Measurements from ENCODE around the gene MEIS1.

DNA sequence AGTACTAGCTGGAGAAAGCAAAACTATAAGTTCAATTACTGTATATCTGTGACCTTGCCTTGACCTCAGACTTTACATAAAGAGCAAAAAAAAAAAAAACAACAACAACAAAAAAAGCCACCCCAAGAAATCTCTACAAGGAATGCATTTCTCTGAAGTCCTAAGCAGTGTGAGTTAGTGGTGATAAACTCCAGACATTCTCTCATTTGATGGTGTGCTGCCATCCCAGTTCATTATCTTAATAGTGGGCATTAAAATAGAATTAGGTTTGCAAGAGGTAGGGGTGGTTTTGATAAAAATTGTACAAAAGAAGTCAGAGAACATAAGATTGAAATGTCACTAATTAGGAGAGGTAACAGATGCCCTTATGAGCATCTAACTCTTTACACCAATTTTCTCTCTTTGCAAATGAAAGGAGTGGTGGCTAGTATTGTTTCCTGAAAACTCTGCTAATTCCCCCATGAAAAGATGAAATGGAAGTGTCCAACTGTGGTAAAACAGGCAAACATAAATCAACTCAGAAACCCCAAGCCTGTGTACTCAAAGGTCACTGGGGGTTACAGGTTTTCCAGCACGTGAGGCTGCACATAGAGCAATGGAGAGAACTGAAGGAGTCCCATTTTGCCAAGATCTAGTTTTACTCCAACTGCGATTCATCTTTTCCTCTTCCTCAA is 131.9 kb downstream of the MEIS1 start:
- TF ChIP-seq, protein P1, sequence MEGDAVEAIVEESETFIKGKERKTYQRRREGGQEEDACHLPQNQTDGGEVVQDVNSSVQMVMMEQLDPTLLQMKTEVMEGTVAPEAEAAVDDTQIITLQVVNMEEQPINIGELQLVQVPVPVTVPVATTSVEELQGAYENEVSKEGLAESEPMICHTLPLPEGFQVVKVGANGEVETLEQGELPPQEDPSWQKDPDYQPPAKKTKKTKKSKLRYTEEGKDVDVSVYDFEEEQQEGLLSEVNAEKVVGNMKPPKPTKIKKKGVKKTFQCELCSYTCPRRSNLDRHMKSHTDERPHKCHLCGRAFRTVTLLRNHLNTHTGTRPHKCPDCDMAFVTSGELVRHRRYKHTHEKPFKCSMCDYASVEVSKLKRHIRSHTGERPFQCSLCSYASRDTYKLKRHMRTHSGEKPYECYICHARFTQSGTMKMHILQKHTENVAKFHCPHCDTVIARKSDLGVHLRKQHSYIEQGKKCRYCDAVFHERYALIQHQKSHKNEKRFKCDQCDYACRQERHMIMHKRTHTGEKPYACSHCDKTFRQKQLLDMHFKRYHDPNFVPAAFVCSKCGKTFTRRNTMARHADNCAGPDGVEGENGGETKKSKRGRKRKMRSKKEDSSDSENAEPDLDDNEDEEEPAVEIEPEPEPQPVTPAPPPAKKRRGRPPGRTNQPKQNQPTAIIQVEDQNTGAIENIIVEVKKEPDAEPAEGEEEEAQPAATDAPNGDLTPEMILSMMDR (IDR thresholded peaks at IDR 0.05; ENCODE audit: low read depth, low read length, poor library complexity, severe bottlenecking): no peak
- TF ChIP-seq EZH2phosphoT487 (IDR thresholded peaks at IDR 0.05; ENCODE audit: borderline replicate concordance, low read length): no peak
